ENCODE data around the gene FGF12.

FGF12 gene

GRCh38 chr3:192685801-192686200, 41.5 kb downstream of the FGF12 start:
- no peak overlapping the region for H3K4me3 ChIP-seq (ENCODE audit: low read depth, low read length)

DNA sequence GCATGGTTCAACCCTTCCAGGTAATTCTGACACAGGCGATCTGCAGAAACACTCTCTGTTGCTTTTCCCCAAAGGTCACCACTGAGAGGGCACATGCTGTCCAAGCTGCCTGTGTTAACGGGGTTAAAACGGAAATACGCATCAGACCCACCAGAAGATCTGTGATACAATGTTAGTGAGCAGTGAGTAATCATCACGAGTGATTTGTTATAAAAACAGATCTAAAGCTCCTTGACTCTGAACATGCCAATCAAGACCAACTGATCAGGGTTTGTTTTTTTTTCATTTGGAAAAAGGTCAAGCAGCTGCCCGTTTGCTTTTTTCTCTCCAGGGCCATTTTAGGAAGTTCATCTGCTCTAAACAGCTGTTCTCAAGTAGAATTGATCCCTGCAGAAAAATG, 43.2 kb downstream of the FGF12 start:
- H3K4me3 ChIP-seq (ENCODE audit: low read depth, low read length), result no peak overlapping the region

GRCh38 chr3:192675958-192676649, 51.2 kb downstream of the FGF12 start:
- no peak overlapping the region for H3K4me3 ChIP-seq (ENCODE audit: low read depth, low read length)

- no peak overlapping the region for H3K4me3 ChIP-seq (ENCODE audit: low read depth, low read length)
Measured at GRCh38 chr3:192655628-192656027, 71.7 kb downstream of the FGF12 start.

- H3K4me3 ChIP-seq (ENCODE audit: low read depth, low read length), result no peak overlapping the region
Measured at GRCh38 chr3:192655040-192655439, 72.3 kb downstream of the FGF12 start.

- no peak overlapping the region for H3K4me3 ChIP-seq (ENCODE audit: low read depth, low read length)
Measured at GRCh38 chr3:192653862-192654261, 73.5 kb downstream of the FGF12 start.

DNA sequence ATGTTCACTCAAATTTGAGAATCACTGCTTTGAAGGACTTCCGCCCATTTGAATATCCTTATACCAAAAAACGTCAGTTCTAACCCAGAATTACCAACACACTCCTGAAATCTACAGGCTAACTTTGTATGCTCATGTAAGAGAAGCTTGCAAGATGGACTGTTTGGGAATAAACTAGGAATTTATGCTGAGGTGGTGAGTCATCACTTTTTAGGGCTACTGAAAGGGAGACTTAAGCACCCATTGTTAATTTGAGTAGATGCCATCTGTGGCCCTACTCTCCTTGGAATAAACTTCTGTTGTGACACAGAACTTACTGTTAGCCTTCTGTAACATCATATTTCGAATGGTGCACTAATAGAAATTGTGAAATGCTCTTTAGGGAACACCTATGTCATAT, 74.6 kb downstream of the FGF12 start:
- no peak overlapping the region for H3K4me3 ChIP-seq (ENCODE audit: low read depth, low read length)

DNA sequence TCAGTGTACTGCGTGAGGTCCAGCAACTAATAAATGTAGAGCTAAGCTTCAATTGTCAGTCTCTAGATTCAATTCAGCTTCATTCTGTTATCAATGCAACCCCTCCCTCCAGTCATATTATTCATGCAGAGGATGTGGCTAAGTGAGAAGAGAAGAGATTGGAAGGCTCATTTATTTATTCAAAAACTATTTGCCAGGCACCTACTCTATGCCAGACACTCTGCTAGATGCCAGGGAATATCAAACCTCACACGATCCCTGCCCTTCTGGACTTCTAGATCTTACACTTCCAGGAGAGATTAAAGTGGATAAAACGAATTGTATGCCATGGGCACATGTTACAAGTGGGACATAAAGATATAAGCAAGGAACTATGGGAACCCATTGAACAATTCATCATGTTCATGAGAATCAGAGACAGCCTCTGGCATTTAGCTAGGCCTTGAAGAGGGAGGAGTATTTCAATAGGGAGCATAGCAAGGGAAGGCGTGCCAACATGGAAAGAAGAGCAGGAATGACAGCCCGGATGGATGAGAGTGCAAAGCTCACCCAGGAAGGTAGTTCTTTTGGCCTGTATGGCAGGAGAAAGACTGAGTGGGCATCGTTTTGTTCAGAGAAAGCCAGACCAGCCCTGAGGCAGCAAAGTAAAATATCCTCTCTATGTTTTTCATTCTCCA, 75.4 kb downstream of the FGF12 start:
- no peak overlapping the region for H3K4me3 ChIP-seq (ENCODE audit: low read depth, low read length)

- no peak overlapping the region for H3K4me3 ChIP-seq (ENCODE audit: low read depth, low read length)
Measured at GRCh38 chr3:192645437-192645836, 81.9 kb downstream of the FGF12 start.

DNA sequence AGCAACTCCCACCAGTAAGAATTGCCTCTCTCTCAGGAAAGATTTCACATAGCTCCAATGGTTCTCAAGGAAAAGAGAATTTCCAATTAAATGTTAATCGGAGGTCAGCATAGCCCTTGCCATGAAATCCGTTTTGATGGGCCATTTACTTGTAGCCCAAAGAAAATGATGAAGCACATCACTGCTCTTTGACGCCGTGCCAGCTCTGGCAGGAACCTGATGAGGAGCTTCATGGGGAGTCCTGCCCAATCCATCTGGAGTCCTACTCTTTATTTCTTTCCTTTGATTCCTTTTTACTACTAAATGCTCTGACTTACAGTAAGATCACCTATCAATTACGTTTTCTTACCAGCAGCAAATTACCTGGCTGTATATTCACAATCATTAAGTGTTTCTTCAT, 84.7 kb downstream of the FGF12 start:
- no peak overlapping the region for H3K4me3 ChIP-seq (ENCODE audit: low read depth, low read length)

DNA sequence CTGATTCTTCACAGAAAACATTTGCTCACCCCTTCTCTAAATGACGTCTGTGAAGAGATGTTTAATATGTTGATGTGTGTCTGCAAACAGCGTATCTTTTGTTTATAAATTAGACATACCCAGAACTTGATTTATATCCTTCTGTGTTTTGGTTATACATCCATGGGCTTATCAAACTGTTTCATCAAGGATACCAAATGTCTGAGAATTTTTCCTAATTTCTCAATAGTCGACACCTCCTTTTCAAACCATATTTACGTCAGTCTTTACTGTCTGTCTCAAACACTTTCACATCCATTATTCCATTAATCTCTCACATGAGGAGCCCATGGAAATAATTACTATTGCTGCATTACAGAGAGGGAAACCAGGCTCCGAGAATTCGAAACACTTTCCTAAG, 85.4 kb downstream of the FGF12 start:
- no peak overlapping the region for H3K4me3 ChIP-seq (ENCODE audit: low read depth, low read length)

DNA sequence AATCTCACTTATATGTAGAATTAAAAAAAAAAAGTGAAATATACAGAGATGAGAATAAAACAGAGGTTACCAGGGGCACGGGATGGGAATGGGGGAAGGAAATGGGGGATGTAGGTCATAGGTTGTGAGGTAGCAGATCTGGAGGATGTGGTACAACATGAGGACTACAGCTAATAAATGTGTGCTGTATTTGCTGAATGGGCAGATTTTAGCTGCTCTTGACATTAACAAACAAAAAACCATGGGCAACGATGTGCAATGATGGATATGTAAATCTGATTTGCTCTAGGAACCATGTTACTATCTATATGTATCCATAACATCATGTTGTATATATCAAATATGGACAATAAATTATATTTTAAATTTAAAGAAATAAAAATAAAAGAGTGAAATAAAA, 87.4 kb downstream of the FGF12 start:
- no peak overlapping the region for H3K4me3 ChIP-seq (ENCODE audit: low read depth, low read length)

DNA sequence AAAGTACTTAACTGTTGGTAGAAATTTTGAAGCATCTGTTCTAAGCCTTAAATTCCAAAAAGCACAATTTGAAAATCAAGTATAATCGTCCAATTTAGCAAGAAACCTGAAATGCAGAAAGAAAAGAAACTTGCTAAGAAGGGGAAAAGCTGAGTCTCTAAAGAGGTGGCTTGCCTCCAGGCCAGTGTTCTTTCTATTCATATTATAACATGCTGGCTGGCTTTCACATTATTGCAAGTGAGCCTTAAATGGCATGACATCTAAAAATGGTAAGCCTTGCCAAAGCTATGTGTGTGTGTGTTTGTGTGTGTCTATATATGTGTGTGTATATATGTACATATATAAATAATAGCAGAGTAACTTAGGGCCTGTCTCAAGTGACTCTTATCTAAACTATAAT, 89.5 kb downstream of the FGF12 start:
- H3K4me3 ChIP-seq (ENCODE audit: low read depth, low read length), result no peak overlapping the region

- no peak overlapping the region for H3K4me3 ChIP-seq (ENCODE audit: low read depth, low read length)
Measured at GRCh38 chr3:192636517-192637444, 90.6 kb downstream of the FGF12 start.

- no peak overlapping the region for H3K4me3 ChIP-seq (ENCODE audit: low read depth, low read length)
Measured at GRCh38 chr3:192629429-192629828, 97.9 kb downstream of the FGF12 start.

DNA sequence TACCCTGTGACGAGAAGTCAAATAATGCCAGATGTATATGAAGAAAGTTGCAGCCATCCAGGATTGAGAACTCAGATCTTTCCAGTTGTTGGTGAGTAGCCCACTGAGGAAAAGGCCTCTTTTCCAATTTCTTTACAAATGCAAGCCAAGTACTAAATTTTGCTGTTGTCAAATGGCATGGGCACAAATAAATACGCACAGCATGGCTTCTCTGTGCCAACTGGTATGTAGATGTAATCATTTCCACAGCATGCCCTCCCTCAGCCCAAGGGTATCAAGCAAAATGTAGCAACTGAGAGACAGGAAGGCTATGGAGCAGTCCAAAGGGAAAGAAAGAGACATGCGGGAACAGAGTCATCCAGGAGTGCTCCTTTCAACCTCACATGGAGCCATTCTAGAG, 105.4 kb downstream of the FGF12 start:
- H3K4me3 ChIP-seq (ENCODE audit: low read depth, low read length), result no peak overlapping the region

DNA sequence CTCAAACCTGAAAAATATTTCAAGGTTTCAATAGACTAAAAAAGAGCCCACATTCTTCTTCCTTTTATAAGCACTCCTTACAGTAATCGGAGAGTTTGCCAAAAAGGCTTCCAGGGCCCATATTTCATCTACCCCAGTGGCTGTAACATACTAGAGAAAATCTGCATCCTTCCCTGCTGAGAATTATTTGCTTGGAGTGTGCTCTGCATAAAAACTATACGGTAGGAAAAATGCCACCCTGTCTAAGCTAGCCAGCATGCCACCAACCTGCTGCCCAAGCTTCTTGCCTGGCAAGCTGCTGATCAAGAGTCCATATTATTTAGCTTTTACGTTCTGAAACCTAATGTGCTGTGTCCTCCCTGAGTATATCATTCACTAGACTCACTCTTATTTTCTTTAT, 107.1 kb downstream of the FGF12 start:
- H3K4me3 ChIP-seq (ENCODE audit: low read depth, low read length), result no peak overlapping the region

GRCh38 chr3:192611411-192611810, 115.9 kb downstream of the FGF12 start:
- no peak overlapping the region for H3K4me3 ChIP-seq (ENCODE audit: low read depth, low read length)

- no peak overlapping the region for H3K4me3 ChIP-seq (ENCODE audit: low read depth, low read length)
Measured at GRCh38 chr3:192608726-192609600, 118.4 kb downstream of the FGF12 start.

DNA sequence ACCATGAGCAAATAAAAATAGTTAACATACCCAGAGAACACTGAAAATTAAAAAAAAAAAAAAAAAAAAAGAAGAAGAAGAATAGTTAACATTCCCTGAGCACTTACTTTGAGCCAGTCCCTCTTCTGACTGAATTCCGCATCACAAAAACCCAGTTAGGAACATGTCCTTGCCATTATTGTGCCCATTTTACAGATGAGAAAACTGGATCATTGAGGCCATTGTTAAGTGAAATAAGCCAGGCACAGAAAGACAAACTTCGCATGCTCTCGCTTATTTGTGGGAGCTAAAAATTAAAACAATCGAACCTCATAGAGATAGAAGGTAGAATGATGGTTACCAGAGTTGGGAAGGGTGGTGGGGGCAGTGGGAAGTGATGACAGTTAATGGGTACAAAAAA, 119.5 kb downstream of the FGF12 start:
- H3K4me3 ChIP-seq (ENCODE audit: low read depth, low read length), result no peak overlapping the region

DNA sequence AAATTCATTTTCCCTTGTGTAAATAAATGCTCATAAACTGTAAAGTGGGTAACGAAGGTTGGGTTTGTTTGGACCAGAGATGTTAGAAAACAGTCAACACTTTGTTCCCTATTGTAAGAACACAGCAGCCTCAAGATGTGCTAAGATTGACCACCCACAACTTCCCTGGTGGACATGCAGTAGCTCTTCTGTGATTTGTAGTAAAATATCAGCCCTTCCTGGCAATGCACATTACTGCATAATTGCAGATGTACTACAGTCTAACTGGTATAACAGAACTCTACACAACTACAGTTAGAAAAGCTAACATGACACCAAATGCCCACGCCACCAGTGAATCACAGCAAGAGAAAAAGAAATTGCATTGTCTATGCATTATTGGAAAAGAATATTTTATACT, 129.4 kb downstream of the FGF12 start:
- no peak overlapping the region for H3K4me3 ChIP-seq (ENCODE audit: low read depth, low read length)

Data from iPS-11a (cell line).